Pancreas (tissue), 10 donors: Measurements from ENCODE around the gene KCNK7. TPM values are rescaled to one million over a fixed set of nuclear protein-coding genes. Genes with fewer than 3 reads are reported as not detected.

ENCODE experiments used
- ATAC-seq, 4 donors: fragments of 200-7000 bp; cut with Tn5 transposase; one replicate each; pipeline versions ENCODE4 v1.8.0 to v1.9.1; 2020; ENCODE audit warnings: mild to moderate bottlenecking in 4 of 4, moderate library complexity in 4 of 4
- DNase-seq, 6 donors: peaks; one replicate each; pipeline ENCODE4 v3.0.0-alpha.2; 2020
- FAIRE-seq: peaks from 2 replicates; lab custom pipeline; 2012; peaks lifted over from hg19 to GRCh38; lab: Jason Lieb, UNC
- H3K27ac ChIP-seq, 4 donors: fragments of 200-600 bp; sonication (generic); 1 replicate in 3 of 4; 2 replicates in 1 of 4; pipeline versions ENCODE4 v1.5.0 to v1.8.0; 2020
- H3K27me3 ChIP-seq, 4 donors: fragments of 200-600 bp; one replicate each; pipeline ENCODE4 v1.8.0; 2021
- H3K36me3 ChIP-seq, 3 donors: fragments of 200-600 bp; sonication (generic) in 1 of 3; one replicate each; pipeline versions ENCODE4 v1.5.0 to v1.8.0; 2020 to 2021
- H3K4me1 ChIP-seq, 3 donors: fragments of 200-600 bp; one replicate each; pipeline ENCODE4 v1.8.0; 2021
- H3K4me3 ChIP-seq, 4 donors: fragments of 200-600 bp; sonication (generic) in 2 of 4; one replicate each; pipeline versions ENCODE4 v1.5.0 to v1.8.0; 2020 to 2021
- H3K9me3 ChIP-seq, 4 donors: fragments of 200-600 bp; one replicate each; pipeline ENCODE4 v1.8.0; 2021
- CTCF ChIP-seq, 4 donors: fragments of 200-600 bp; sonication (generic) in 3 of 4; IDR thresholded peaks; one replicate each; pipeline versions ENCODE4 v1.5.0 to v1.8.0; 2021; ENCODE audit warnings: antibody characterized with exemption in 4 of 4
- WGBS, 2 donors: extraction: QIAGEN DNeasy Blood & Tissue Kit; methylation state at CpG; one replicate each; pipeline ENCODE4 v1.1.7; 2013; 5-methylcytosine and 5-hydroxymethylcytosine counted together
- intact Hi-C, 3 donors: fragments of 100-400 bp; cut with DNase I; formaldehyde crosslinking; loops; one replicate each; pipeline versions ENCODE4 v1.11.1 to v1.14.2; 2022
- polyA plus RNA-seq, 2 donors: library from polyadenylated mRNA; stranded (reverse); fragments of 200-250 nt; gene quantifications; one replicate each; pipeline ENCODE4 v1.2.3, GENCODE V29; 2013
- total RNA-seq, 6 donors: library from RNA; stranded (reverse); fragmentation: NEBNext Ultra II Directional in 4 of 6; extraction: Animal tissue kit (Norgen Biotek cat#: 25700) in 4 of 6; gene quantifications; one replicate each; pipeline versions ENCODE4 v1.2.1 to v1.2.4, GENCODE V29; 2021 to 2023
- donor health status: healthy with polysubstance abuse.
- donor health status: DM: no; HTN: no; CAD: no; lungs with moderate emphysema.
- donor health status: DM: no; HTN: no; CAD: no.
- donor health status: control.
- donor health status: control.
- donor health status: Bipolar disorder and iron deficiency.
- donor health status: DM: yes; HTN: yes; CAD: no.
- donor health status: DM: no; HTN: no; CAD: no.
- donor health status: DM: no; HTN: no; CAD: no.
- donor health status: DM: yes; HTN: yes; CAD: no.

KCNK7 gene
- total and polyA plus RNA-seq, 8 donors: 0.19 to 1.6 (median 0.84) TPM; not detected in 3

GRCh38 chr11:65559951-65560537 is 35.6 kb downstream of the KCNK7 start:
- Histone ChIP-seq H3K27ac (peak overlapping the region; percentile 86 to 95 (median 94)), H3K36me3 (no peaks in the 10 kb centered on the region), H3K4me3 (no peak overlapping the region), H3K9me3 (no peaks in the 10 kb centered on the region), H3K4me1 (peaks cover 8 to 32% (median 12%) of the 10 kb centered on the region in 3 donors), H3K27me3 (no peaks in the 10 kb centered on the region)
- peak in 1 of 6 donors; percentile 34 for DNase-seq
- ATAC-seq: peak in 2 of 4 donors; percentile 3 to 4
- no peak for TF ChIP-seq CTCF (IDR thresholded peaks at IDR 0.05)
- 37 to 43% methylated on average over 5 of the region's 5 CpGs for WGBS, 2 donors
- FAIRE-seq: no peak
- intact Hi-C loops: no loop called here

GRCh38 chr11:65559535-65559934 is 36.1 kb downstream of the KCNK7 start:
- Histone ChIP-seq H3K27ac (peak overlapping the region; percentile 86 to 95 (median 94)), H3K4me1 (peaks cover 8 to 32% (median 12%) of the 10 kb centered on the region in 3 donors), H3K4me3 (no peak overlapping the region), H3K36me3 (no peaks in the 10 kb centered on the region), H3K27me3 (no peaks in the 10 kb centered on the region), H3K9me3 (no peaks in the 10 kb centered on the region)
- FAIRE-seq (no peak), DNase-seq (peak in 1 of 6 donors; percentile 51), ATAC-seq (no peak)
- TF ChIP-seq CTCF (IDR thresholded peaks at IDR 0.05): no peak
- 68 to 75% methylated on average over 5 of the region's 5 CpGs for WGBS, 2 donors
- intact Hi-C loops: no loop called here

- peak overlapping the region; percentile 86 to 95 (median 94) for H3K27ac ChIP-seq
- peak overlapping the region in 2 of 4 donors; percentile 55 to 59 for H3K4me3 ChIP-seq
- DNase-seq (peak in 3 of 6 donors; percentile 64 to 87 (median 85)), FAIRE-seq (no peak), ATAC-seq (peak; percentile 45 to 62 (median 54))
- no peaks in the 10 kb centered on the region for H3K36me3 ChIP-seq
- no peaks in the 10 kb centered on the region for H3K9me3 ChIP-seq
- 33 to 40% methylated on average over 19 of the region's 19 CpGs for whole genome bisulfite sequencing, 2 donors
- H3K27me3 ChIP-seq: no peaks in the 10 kb centered on the region
- H3K4me1 ChIP-seq: peaks cover 8 to 32% (median 12%) of the 10 kb centered on the region in 3 donors
- intact Hi-C loops: no loop called here
- TF ChIP-seq CTCF (IDR thresholded peaks at IDR 0.05): no peak
Observed at GRCh38 chr11:65558930-65559509, 36.6 kb downstream of the KCNK7 start.

GRCh38 chr11:65558002-65558929 is 37.3 kb downstream of the KCNK7 start, which contains the start of gene LTBP3:
TSS of gene LTBP3 (minus strand) at chr11:65558359. CDS start at chr11:65557959, 400 bp downstream.
- ATAC-seq (peak; percentile 83 to 90 (median 86)), DNase-seq (peak; percentile 82 to 94 (median 90)), FAIRE-seq (no peak)
- Histone ChIP-seq H3K36me3 (no peaks in the 10 kb centered on the region), H3K4me3 (peak within 1 kb of the TSS; percentile 26 to 59 (median 51)), H3K9me3 (no peaks in the 10 kb centered on the region), H3K27me3 (no peaks in the 10 kb centered on the region), H3K27ac (peak within 1 kb of the TSS; percentile 86 to 95 (median 94)), H3K4me1 (peaks cover 8 to 32% (median 12%) of the 10 kb centered on the region in 3 donors)
- 1% methylated on average over 40 to 79 of the region's 79 CpGs for WGBS, 2 donors
- no peak for TF ChIP-seq CTCF (IDR thresholded peaks at IDR 0.05)
- intact Hi-C loops: no loop called here
